Common myeloid progenitor, CD34-positive (primary cell): ENCODE data around the gene RAB11FIP4.

ENCODE experiments used
- CTCF ChIA-PET: fragments of 350-600 bp; sonication (Branson Sonifier 250); formaldehyde crosslinking; loops from one replicate; lab custom pipeline; 2021; ENCODE audit warnings: antibody characterized with exemption; lab: Charles Lee
- POLR2A ChIA-PET: fragments of 350-600 bp; sonication (Branson Sonifier 250); formaldehyde crosslinking; loops from one replicate; lab custom pipeline; 2021; ENCODE audit warnings: antibody characterized with exemption; lab: Charles Lee
- DNase-seq, 3 donors: peaks; one replicate each; pipeline versions ENCODE4 v3.0.0 to v3.0.0-alpha.2; 2013
- H3K27ac ChIP-seq, 2 experiments: 1 replicate in 1 of 2; 2 replicates in 1 of 2; pipeline ENCODE4 v1.7.0; 2013; ENCODE audit warnings: inconsistent platforms in 2 of 2, low read length in 2 of 2, mild to moderate bottlenecking in 2 of 2, low read depth in 1 of 2, moderate library complexity in 1 of 2; ENCODE audit not compliant: severe bottlenecking in 2 of 2, insufficient read depth in 1 of 2, poor library complexity in 1 of 2
- H3K27me3 ChIP-seq, 5 experiments: replicated peaks in 2 of 5; 1 replicate in 3 of 5; 2 replicates in 2 of 5; pipeline versions ENCODE4 v1.6.1 to v1.7.0; 2013; ENCODE audit warnings: low read length in 4 of 5, mild to moderate bottlenecking in 2 of 5, moderate library complexity in 2 of 5, inconsistent platforms in 1 of 5; ENCODE audit not compliant: insufficient read depth in 5 of 5, control insufficient read depth in 4 of 5
- H3K36me3 ChIP-seq, 4 experiments: 1 replicate in 2 of 4; 2 replicates in 2 of 4; pipeline versions ENCODE4 v1.6.1 to v1.7.0; 2013; ENCODE audit warnings: low read length in 3 of 4, control low read depth in 1 of 4, mild to moderate bottlenecking in 1 of 4; ENCODE audit not compliant: control insufficient read depth in 4 of 4, insufficient read depth in 4 of 4
- H3K4me1 ChIP-seq, 4 experiments: 1 replicate in 3 of 4; 2 replicates in 1 of 4; pipeline versions ENCODE4 v1.6.1 to v1.7.1; 2013; ENCODE audit warnings: low read length in 3 of 4, mild to moderate bottlenecking in 3 of 4, control low read depth in 1 of 4, inconsistent platforms in 1 of 4, moderate library complexity in 1 of 4; ENCODE audit not compliant: control insufficient read depth in 4 of 4, insufficient read depth in 4 of 4; ENCODE audit errors: control extremely low read depth in 1 of 4
- H3K4me3 ChIP-seq, 7 experiments: 1 replicate in 4 of 7; 2 replicates in 3 of 7; pipeline versions ENCODE4 v1.5.1 to v1.7.0; 2013; ENCODE audit warnings: mild to moderate bottlenecking in 7 of 7, low read length in 6 of 7, moderate library complexity in 6 of 7, inconsistent platforms in 2 of 7, low read depth in 2 of 7, control low read depth in 1 of 7; ENCODE audit not compliant: insufficient read depth in 4 of 7, control insufficient read depth in 1 of 7; ENCODE audit errors: extremely low read depth in 1 of 7
- H3K9me3 ChIP-seq, 5 experiments: 1 replicate in 4 of 5; 2 replicates in 1 of 5; pipeline versions ENCODE4 v1.6.1 to v1.7.1; 2013; ENCODE audit warnings: low read length in 4 of 5, mild to moderate bottlenecking in 2 of 5, inconsistent platforms in 1 of 5, low read depth in 1 of 5, moderate library complexity in 1 of 5; ENCODE audit not compliant: control insufficient read depth in 4 of 5, insufficient read depth in 2 of 5; ENCODE audit errors: control extremely low read depth in 1 of 5
- WGBS: methylation state at CpG from one replicate; pipeline ENCODE4 v1.1.5; 2013; ENCODE audit not compliant: insufficient coverage; 5-methylcytosine and 5-hydroxymethylcytosine counted together

Gene RAB11FIP4

DNA sequence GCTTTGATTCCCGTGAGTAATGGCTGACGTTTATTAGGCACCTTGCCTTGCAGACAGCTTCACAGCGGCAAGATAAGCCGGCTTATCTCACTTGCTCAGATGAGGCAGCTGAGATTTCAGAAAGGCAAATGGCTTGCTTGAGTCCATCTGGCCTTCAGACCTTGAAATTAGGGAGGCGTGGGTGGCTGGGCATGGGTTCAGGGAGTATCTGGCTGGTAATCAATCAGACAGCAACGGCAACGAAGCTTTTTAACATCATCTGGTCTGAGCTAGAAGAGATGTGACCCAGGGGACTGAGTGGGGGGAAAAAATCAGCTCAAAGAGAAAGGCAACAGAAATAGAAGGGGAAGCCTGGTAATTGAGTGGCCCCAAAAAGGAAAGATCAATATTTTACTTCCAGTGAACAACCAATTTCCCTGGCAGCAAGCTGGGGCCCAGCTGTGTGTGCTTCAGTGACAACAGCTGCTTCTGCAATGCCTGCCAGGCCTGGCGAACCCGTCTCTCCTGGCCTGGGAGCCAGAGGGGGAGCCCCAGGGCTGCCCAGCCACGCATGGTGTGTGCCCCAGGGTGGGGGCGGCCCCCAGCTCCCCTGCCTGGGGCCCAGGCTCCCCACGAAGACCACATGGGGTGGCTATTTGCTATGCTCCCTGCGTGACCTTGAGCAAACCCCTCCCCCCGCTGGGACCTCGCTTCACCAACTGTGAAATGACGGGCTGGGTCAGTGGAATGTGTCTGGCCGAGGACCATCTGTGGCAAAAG, 34.0 kb downstream of the RAB11FIP4 start:
- 97% methylated on average over 14 of the region's 17 CpGs for WGBS
- CTCF ChIA-PET: no interaction called here
- Histone ChIP-seq H3K27me3 (no peaks in the 10 kb centered on the region), H3K36me3 (no peaks in the 10 kb centered on the region), H3K27ac (no peak overlapping the region), H3K4me3 (no peak overlapping the region), H3K4me1 (peaks cover 0 to 6% (median 3%) of the 10 kb centered on the region in 4 experiments), H3K9me3 (peaks cover 0 to 3% (median 0%) of the 10 kb centered on the region in 5 experiments)
- no peak for DNase-seq
- POLR2A ChIA-PET: no interaction called here

DNA sequence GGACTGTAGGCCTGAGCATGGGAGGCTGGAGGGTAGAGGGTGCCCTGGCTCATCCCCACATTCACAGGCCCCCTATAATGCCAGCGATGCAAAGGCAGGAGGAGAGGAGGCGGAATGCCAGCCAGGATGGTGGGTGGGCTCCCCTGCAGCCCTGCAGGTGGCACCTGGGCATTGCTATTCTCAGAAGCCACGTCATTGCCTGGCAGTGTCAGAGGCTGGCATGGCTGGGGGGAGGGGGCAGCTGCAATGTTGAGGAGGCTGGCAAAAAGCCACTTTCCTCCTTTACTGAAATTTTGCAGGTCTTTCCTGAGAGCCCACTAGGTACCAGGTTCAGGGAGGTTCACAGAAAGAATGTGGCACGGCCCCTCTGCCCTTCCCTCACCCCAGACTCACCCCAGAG, 36.2 kb downstream of the RAB11FIP4 start:
- Histone ChIP-seq H3K4me3 (no peak overlapping the region), H3K9me3 (peaks cover 0 to 3% (median 0%) of the 10 kb centered on the region in 5 experiments), H3K36me3 (no peaks in the 10 kb centered on the region), H3K27me3 (no peaks in the 10 kb centered on the region), H3K27ac (no peak overlapping the region), H3K4me1 (peaks cover 0 to 14% (median 8%) of the 10 kb centered on the region in 4 experiments)
- 76% methylated on average over 4 of the region's 4 CpGs for WGBS
- CTCF ChIA-PET: interaction anchor here (1.0 kb wide), 1 partner anchor 108 kb away, joined by 3 read pairs; no protein-coding TSS in a partner anchor
- POLR2A ChIA-PET: no interaction called here
- peak in 1 of 3 donors; percentile 28 for DNase-seq

DNA sequence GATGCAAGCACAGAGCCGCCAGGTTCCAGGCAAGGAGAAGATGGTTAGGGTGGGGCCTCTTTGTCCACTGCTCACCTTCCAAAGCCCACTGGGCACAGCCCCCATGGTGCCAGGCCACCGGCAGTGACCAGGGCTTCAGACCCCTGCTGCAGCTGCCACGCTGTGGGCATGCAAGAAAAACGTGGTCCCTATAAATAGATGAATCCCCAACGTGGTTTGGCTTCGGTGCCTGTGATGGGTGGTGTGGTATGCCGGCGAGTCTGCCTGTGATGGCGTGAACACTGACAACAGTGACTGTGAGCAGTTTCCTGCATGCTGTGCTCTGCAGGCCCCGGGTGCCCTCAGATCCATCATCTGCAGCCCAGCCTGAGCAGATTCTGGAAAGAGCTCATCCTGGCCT, 36.6 kb downstream of the RAB11FIP4 start:
- 75% methylated on average over 10 of the region's 10 CpGs for WGBS
- no peaks in the 10 kb centered on the region for H3K36me3 ChIP-seq
- H3K27ac ChIP-seq: no peak overlapping the region
- H3K4me3 ChIP-seq: no peak overlapping the region
- H3K27me3 ChIP-seq: no peaks in the 10 kb centered on the region
- DNase-seq: no peak
- ChIA-PET CTCF (interaction anchor here (1.0 kb wide), 1 partner anchor 107 kb away, joined by 3 read pairs; no protein-coding TSS in a partner anchor), POLR2A (no interaction called here)
- peaks cover 0 to 2% (median 0%) of the 10 kb centered on the region in 5 experiments for H3K9me3 ChIP-seq
- peaks cover 0 to 18% (median 13%) of the 10 kb centered on the region in 4 experiments for H3K4me1 ChIP-seq

- ChIA-PET CTCF (interaction anchor here (1.0 kb wide), 1 partner anchor 107 kb away, joined by 3 read pairs; no protein-coding TSS in a partner anchor), POLR2A (no interaction called here)
- DNase-seq: no peak
- H3K4me3 ChIP-seq: no peak overlapping the region
- WGBS: 100% methylated on average over 2 of the region's 4 CpGs
- peaks cover 0 to 22% (median 17%) of the 10 kb centered on the region in 4 experiments for H3K4me1 ChIP-seq
- no peaks in the 10 kb centered on the region for H3K27me3 ChIP-seq
- no peaks in the 10 kb centered on the region for H3K36me3 ChIP-seq
- no peak overlapping the region for H3K27ac ChIP-seq
- H3K9me3 ChIP-seq: no peaks in the 10 kb centered on the region
Measured at GRCh38 chr17:31428512-31428911, 37.0 kb downstream of the RAB11FIP4 start.

DNA sequence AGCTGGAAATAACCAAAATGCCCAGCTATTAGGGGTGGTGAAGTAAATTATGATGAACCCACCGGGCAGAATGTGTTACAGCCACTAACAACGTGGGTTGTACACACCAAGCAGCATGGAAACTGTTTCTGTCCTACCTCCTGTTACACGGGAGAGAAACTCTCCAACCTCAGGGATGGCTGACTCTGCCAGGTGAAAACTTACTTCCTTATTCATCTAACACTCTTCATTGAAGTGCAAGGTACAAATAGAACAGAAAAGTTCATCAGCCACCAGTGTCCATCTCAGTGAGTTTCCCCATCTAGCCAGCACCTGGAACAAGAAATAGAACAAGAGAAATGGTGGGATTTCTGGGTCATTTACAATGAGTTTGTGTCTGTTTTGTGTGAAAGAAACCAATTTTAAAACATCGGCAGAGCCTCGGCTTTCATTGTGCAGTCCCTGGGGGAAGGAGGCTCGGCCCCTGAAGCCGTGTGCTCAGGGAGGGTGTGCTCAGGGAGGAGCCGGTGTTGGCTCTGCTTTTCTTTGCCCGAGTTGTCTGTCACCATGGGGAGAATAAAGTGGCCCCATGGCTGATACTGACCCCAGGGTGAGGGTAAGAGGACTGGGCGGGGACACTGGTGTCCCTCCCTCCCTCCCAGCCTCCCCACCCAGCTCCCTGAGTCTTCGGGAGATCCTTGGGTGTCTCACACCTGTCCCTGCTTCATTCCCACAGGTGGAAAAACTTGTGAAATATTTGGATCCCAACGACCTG, 39.8 kb downstream of the RAB11FIP4 start:
- 85% methylated on average over 8 of the region's 12 CpGs for WGBS
- CTCF ChIA-PET: interaction anchor here (11.1 kb wide), 1 partner anchor 94 kb away, joined by 167 read pairs; no protein-coding TSS in a partner anchor
- Histone ChIP-seq H3K4me1 (peaks cover 0 to 34% (median 25%) of the 10 kb centered on the region in 4 experiments), H3K27me3 (peaks cover 0 to 2% (median 0%) of the 10 kb centered on the region in 5 experiments), H3K9me3 (no peaks in the 10 kb centered on the region), H3K27ac (no peak overlapping the region), H3K4me3 (no peak overlapping the region), H3K36me3 (no peaks in the 10 kb centered on the region)
- no peak for DNase-seq
- POLR2A ChIA-PET: interaction anchor here (0.5 kb wide), 1 partner anchor 1325 kb away, joined by 3 read pairs; no protein-coding TSS in a partner anchor

GRCh38 chr17:31431852-31432658, 40.6 kb downstream of the RAB11FIP4 start:
- Histone ChIP-seq H3K9me3 (no peaks in the 10 kb centered on the region), H3K36me3 (no peaks in the 10 kb centered on the region), H3K4me3 (no peak overlapping the region), H3K27ac (no peak overlapping the region), H3K4me1 (peaks cover 0 to 34% (median 25%) of the 10 kb centered on the region in 4 experiments), H3K27me3 (peaks cover 0 to 2% (median 0%) of the 10 kb centered on the region in 5 experiments)
- ChIA-PET CTCF (interaction anchor here (0.7 to 11.1 kb wide), 5 partner anchors 35 to 103 kb away, joined by 3 to 167 read pairs (median 4); no protein-coding TSS in a partner anchor), POLR2A (interaction anchor here (1.7 kb wide), 1 partner anchor 62 kb away, joined by 4 read pairs; no protein-coding TSS in a partner anchor)
- 92% methylated on average over 11 of the region's 16 CpGs for WGBS
- no peak for DNase-seq
